K562 (cell line): Measurements from ENCODE around the gene SORCS2. TPM values are rescaled to one million over a fixed set of nuclear protein-coding genes. Genes with fewer than 3 reads are reported as not detected.

Source experiments
- ATAC-seq: fragments of 200-7000 bp; cut with Tn5 transposase; 3 replicates; pipeline ENCODE4 v1.9.1; 2020; ENCODE audit warnings: moderate library complexity
- BruUV-seq: library from RNA; stranded (reverse); fragments of 400-500 nt; replicated peaks from 2 replicates; lab custom pipeline; 2021; lab: Mats Ljungman, UMichigan
- CTCF ChIA-PET: fragments of 300-600 bp; formaldehyde crosslinking; extraction: SDS; loops from one replicate; lab custom pipeline; 2021; ENCODE audit warnings: low intra/inter-chr PET ratio; lab: Yijun Ruan, JAX
- POLR2A ChIA-PET: fragments of 300-600, 350-650 bp; sonication (Branson Sonifier 250); formaldehyde crosslinking; extraction: SDS; loops from one replicate; lab custom pipeline; 2021; ENCODE audit warnings: antibody characterized with exemption, inconsistent platforms; lab: Yijun Ruan, JAX
- DNase-seq, 4 experiments: peaks; one replicate each; pipeline versions ENCODE4 v3.0.0 to v3.0.0-alpha.2; 2011 to 2018; ENCODE audit warnings: low spot score in 3 of 4, mixed read lengths in 3 of 4; ENCODE audit errors: extremely low read depth in 1 of 4
- FAIRE-seq: peaks from 2 replicates; lab custom pipeline; 2011; peaks lifted over from hg19 to GRCh38; lab: Jason Lieb, UNC
- H2AFZ ChIP-seq: 2 replicates; pipeline ENCODE4 v1.6.0; 2011; ENCODE audit warnings: low read depth, low read length, control low read depth, inconsistent platforms
- H3K27ac ChIP-seq: fragments of 200-600 bp; 3 replicates; pipeline ENCODE4 v1.8.0; 2011; ENCODE audit warnings: low read depth, mild to moderate bottlenecking, control low read depth, inconsistent platforms, low read length, moderate library complexity, mixed read lengths; ENCODE audit errors: extremely low read depth
- H3K27me3 ChIP-seq, 2 experiments: fragments of 300-600 bp in 1 of 2; 2 replicates in 1 of 2; 3 replicates in 1 of 2; pipeline versions ENCODE4 v1.6.0 to v1.8.0; 2011; ENCODE audit warnings: inconsistent platforms in 2 of 2, low read length in 2 of 2, mild to moderate bottlenecking in 1 of 2, mixed read lengths in 1 of 2, moderate library complexity in 1 of 2; ENCODE audit not compliant: control insufficient read depth in 2 of 2, insufficient read depth in 2 of 2
- H3K36me3 ChIP-seq: fragments of 300-600 bp; 3 replicates; pipeline ENCODE4 v1.8.0; 2011; ENCODE audit warnings: mild to moderate bottlenecking, low read length, inconsistent platforms; ENCODE audit not compliant: control insufficient read depth, insufficient read depth
- H3K4me1 ChIP-seq, 2 experiments: fragments of 200-600 bp in 1 of 2; replicated peaks in 1 of 2; 2 replicates in 1 of 2; 3 replicates in 1 of 2; pipeline versions ENCODE4 v1.5.1 to v1.8.0; 2011; ENCODE audit warnings: inconsistent platforms in 2 of 2, low read length in 2 of 2, mild to moderate bottlenecking in 1 of 2, mixed read lengths in 1 of 2, moderate library complexity in 1 of 2; ENCODE audit not compliant: control insufficient read depth in 2 of 2, insufficient read depth in 2 of 2
- H3K4me2 ChIP-seq: 2 replicates; pipeline ENCODE4 v1.6.1; 2011; ENCODE audit warnings: low read length, control low read depth, inconsistent platforms, mixed read lengths; ENCODE audit not compliant: insufficient read depth
- H3K4me3 ChIP-seq: fragments of 200-600 bp; sonication (generic), shearing (Covaris generic); 2 replicates; pipeline ENCODE4 v1.5.1; 2016; ENCODE audit warnings: control low read depth, inconsistent platforms
- H3K79me2 ChIP-seq: fragments of 200-600 bp; 3 replicates; pipeline ENCODE4 v1.8.0; 2011; ENCODE audit warnings: low read length, inconsistent platforms; ENCODE audit not compliant: control insufficient read depth, insufficient read depth
- H3K9ac ChIP-seq, 2 experiments: 2 replicates each; pipeline versions ENCODE4 v1.6.0 to v1.6.1; 2011; ENCODE audit warnings: low read depth in 2 of 2, low read length in 2 of 2, control low read depth in 1 of 2, inconsistent platforms in 1 of 2, mild to moderate bottlenecking in 1 of 2, mixed read lengths in 1 of 2; ENCODE audit not compliant: insufficient read depth in 1 of 2
- H3K9me1 ChIP-seq: one replicate; pipeline ENCODE4 v1.6.0; 2011; ENCODE audit warnings: inconsistent platforms, mild to moderate bottlenecking, low read length, moderate library complexity; ENCODE audit not compliant: control insufficient read depth, insufficient read depth
- H3K9me3 ChIP-seq: replicated peaks from 2 replicates; pipeline ENCODE4 v1.5.1; 2011; ENCODE audit warnings: low read depth, low read length, inconsistent platforms; ENCODE audit not compliant: control insufficient read depth, insufficient read depth
- H4K20me1 ChIP-seq: replicated peaks from 2 replicates; pipeline ENCODE4 v1.6.1; 2011; ENCODE audit warnings: low read length, inconsistent platforms, mixed read lengths; ENCODE audit not compliant: control insufficient read depth, insufficient read depth
- FIP1L1 ChIP-seq: fragments of 200-400 bp; formaldehyde crosslinking; IDR thresholded peaks from 2 replicates; pipeline ENCODE4 v1.6.1; 2018; ENCODE audit warnings: mild to moderate bottlenecking, low read depth, low read length; ENCODE audit not compliant: poor library complexity, severe bottlenecking
- HMGN3 ChIP-seq: IDR thresholded peaks from 2 replicates; pipeline ENCODE4 v1.6.1; 2011; ENCODE audit warnings: borderline replicate concordance, low read depth, mild to moderate bottlenecking, mixed read lengths, low read length; ENCODE audit not compliant: insufficient read length; ENCODE audit errors: extremely low read depth
- KDM1A ChIP-seq, 2 experiments: fragments of 450-650 bp; IDR thresholded peaks; 2 replicates each; pipeline ENCODE4 v1.6.1; 2016; ENCODE audit warnings: mild to moderate bottlenecking in 2 of 2
- RB1 ChIP-seq: fragments of 450-650 bp; IDR thresholded peaks from 2 replicates; pipeline ENCODE4 v1.6.1; 2017; ENCODE audit warnings: low read depth, mild to moderate bottlenecking
- ZBTB8A ChIP-seq: fragments of 450-650 bp; IDR thresholded peaks from 2 replicates; pipeline ENCODE4 v1.6.1; 2018; ENCODE audit warnings: mild to moderate bottlenecking, moderate library complexity; ENCODE audit not compliant: partially characterized antibody
- ZNF12 ChIP-seq: sonication (generic); formaldehyde crosslinking; IDR thresholded peaks from 2 replicates; pipeline ENCODE4 v1.4.0; 2020; ENCODE audit warnings: mild to moderate bottlenecking, missing genetic modification reagents
- WGBS: fragments of 100-300 bp; shearing (Covaris generic); methylation state at CpG from one replicate; pipeline ENCODE4 v1.1.6; 2016; ENCODE audit warnings: low coverage, mixed read lengths; ENCODE audit not compliant: insufficient coverage; ENCODE audit errors: missing lambda C conversion rate; 5-methylcytosine and 5-hydroxymethylcytosine counted together
- in situ Hi-C: fragments of 300-500 bp; cut with MboI; formaldehyde crosslinking; loops from 4 replicates; pipeline ENCODE4 v1.15.0; 2018; ENCODE audit warnings: inconsistent platforms, mixed read lengths
- intact Hi-C: fragments of 100-400 bp; cut with micrococcal nuclease; formaldehyde crosslinking; loops from 2 replicates; pipeline ENCODE4 v1.14.2; 2022
- polyA plus RNA-seq, 8 experiments: library from polyadenylated mRNA; depleted of rRNA in 4 of 8; stranded (reverse) in 5 of 8; unstranded in 3 of 8; fragments of >200 nt; fragmentation: Nextera tagmentation in 2 of 8; fragmentation: Illumina TruSeq in 1 of 8; extraction: Ambion mirVana in 2 of 8; extraction: Trizol in 1 of 8; gene quantifications; 2 replicates each; pipeline versions ENCODE4 v1.2.1 to v1.2.3, GENCODE V29; 2011 to 2014; ENCODE audit warnings: inconsistent platforms in 1 of 8, missing spikeins in 1 of 8
- total RNA-seq, 7 experiments: library from RNA; depleted of rRNA in 6 of 7; stranded (reverse); fragments of >200 nt in 6 of 7; fragmentation: Illumina TruSeq in 2 of 7; extraction: Trizol in 2 of 7; gene quantifications; 2 replicates each; pipeline versions ENCODE4 v1.2.1 to v1.2.3, GENCODE V29; 2011 to 2021; ENCODE audit warnings: low replicate concordance in 1 of 7
- TF ChIP-seq, protein P1 (sequence below): fragments of 450-650 bp; formaldehyde crosslinking; IDR thresholded peaks from 2 replicates; pipeline ENCODE4 v1.4.0; 2020; ENCODE audit warnings: mild to moderate bottlenecking, moderate library complexity
- TF ChIP-seq, protein P2 (sequence below): fragments of 250-450 bp; sonication (Bioruptor Pico); IDR thresholded peaks from 2 replicates; pipeline ENCODE4 v1.5.0; 2020; ENCODE audit warnings: mild to moderate bottlenecking, borderline replicate concordance
- TF ChIP-seq, protein P3 (sequence below): fragments of 150-350 bp; IDR thresholded peaks from 2 replicates; pipeline ENCODE4 v1.6.1; 2014; ENCODE audit warnings: low read depth, mild to moderate bottlenecking, low read length, borderline replicate concordance
- TF ChIP-seq, protein P4 (sequence below): fragments of 450-650 bp; IDR thresholded peaks from 2 replicates; pipeline ENCODE4 v1.6.1; 2016; ENCODE audit warnings: borderline replicate concordance
- TF ChIP-seq, protein P5 (sequence below): sonication (generic); formaldehyde crosslinking; IDR thresholded peaks from 2 replicates; pipeline ENCODE4 v1.5.0; 2020; ENCODE audit warnings: missing genetic modification reagents

The SORCS2 gene
- total and polyA plus RNA-seq, 9 of the 15 experiments (the other 6 are each of a cell fraction or from before 2014, with no cell fraction given): not detected

DNA sequence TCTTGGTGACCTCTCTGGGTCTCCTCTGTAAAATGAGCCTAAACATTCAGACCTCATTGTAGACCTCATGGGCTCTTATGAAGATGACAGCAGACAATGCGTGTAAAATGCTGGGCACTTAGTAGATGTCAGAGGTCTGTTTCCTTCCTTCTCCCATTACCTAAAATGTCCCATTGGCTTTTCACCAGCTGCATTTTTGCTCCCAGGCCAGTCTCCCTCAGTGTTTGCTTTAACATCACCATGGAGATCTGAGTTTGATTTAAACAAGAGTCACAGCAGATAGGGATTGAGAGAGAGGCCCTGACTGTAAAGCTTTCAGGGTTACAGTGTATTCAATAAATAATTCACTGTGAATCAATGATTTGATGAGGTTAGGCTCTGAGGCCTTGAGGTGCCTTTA lies 218.1 kb downstream of the SORCS2 start:
- Histone ChIP-seq H3K9me1 (no peaks in the 10 kb centered on the region), H4K20me1 (no peaks in the 10 kb centered on the region), H3K4me1 (no peaks in the 10 kb centered on the region), H3K4me3 (no peak overlapping the region), H2AFZ (no peak overlapping the region), H3K36me3 (no peaks in the 10 kb centered on the region), H3K27ac (no peak overlapping the region), H3K9ac (no peak overlapping the region), H3K79me2 (no peaks in the 10 kb centered on the region), H3K27me3 (peaks cover 0 to 17% of the 10 kb centered on the region in 2 experiments; a peak in 2 of 5 replicates), H3K9me3 (no peaks in the 10 kb centered on the region), H3K4me2 (no peak overlapping the region)
- ChIA-PET POLR2A (no interaction called here), CTCF (no interaction called here)
- FAIRE-seq (no peak), ATAC-seq (no peak), DNase-seq (no peak)
- intact Hi-C loops (no loop called here), in situ Hi-C loops (no loop called here)
- 0% methylated on average over 1 of the region's 1 CpG for WGBS
- TF ChIP-seq, protein P1, sequence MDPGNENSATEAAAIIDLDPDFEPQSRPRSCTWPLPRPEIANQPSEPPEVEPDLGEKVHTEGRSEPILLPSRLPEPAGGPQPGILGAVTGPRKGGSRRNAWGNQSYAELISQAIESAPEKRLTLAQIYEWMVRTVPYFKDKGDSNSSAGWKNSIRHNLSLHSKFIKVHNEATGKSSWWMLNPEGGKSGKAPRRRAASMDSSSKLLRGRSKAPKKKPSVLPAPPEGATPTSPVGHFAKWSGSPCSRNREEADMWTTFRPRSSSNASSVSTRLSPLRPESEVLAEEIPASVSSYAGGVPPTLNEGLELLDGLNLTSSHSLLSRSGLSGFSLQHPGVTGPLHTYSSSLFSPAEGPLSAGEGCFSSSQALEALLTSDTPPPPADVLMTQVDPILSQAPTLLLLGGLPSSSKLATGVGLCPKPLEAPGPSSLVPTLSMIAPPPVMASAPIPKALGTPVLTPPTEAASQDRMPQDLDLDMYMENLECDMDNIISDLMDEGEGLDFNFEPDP (CRISPR knock-in tag): no peak
- TF ChIP-seq FIP1L1 (no peak), HMGN3 (no peak), KDM1A (IDR thresholded peaks at IDR 0.05) (no peak), ZNF12 (CRISPR knock-in tag) (no peak), ZBTB8A (no peak), RB1 (no peak)
- TF ChIP-seq, protein P2, sequence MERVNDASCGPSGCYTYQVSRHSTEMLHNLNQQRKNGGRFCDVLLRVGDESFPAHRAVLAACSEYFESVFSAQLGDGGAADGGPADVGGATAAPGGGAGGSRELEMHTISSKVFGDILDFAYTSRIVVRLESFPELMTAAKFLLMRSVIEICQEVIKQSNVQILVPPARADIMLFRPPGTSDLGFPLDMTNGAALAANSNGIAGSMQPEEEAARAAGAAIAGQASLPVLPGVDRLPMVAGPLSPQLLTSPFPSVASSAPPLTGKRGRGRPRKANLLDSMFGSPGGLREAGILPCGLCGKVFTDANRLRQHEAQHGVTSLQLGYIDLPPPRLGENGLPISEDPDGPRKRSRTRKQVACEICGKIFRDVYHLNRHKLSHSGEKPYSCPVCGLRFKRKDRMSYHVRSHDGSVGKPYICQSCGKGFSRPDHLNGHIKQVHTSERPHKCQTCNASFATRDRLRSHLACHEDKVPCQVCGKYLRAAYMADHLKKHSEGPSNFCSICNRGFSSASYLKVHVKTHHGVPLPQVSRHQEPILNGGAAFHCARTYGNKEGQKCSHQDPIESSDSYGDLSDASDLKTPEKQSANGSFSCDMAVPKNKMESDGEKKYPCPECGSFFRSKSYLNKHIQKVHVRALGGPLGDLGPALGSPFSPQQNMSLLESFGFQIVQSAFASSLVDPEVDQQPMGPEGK (CRISPR knock-in tag): no peak
- TF ChIP-seq, protein P3, sequence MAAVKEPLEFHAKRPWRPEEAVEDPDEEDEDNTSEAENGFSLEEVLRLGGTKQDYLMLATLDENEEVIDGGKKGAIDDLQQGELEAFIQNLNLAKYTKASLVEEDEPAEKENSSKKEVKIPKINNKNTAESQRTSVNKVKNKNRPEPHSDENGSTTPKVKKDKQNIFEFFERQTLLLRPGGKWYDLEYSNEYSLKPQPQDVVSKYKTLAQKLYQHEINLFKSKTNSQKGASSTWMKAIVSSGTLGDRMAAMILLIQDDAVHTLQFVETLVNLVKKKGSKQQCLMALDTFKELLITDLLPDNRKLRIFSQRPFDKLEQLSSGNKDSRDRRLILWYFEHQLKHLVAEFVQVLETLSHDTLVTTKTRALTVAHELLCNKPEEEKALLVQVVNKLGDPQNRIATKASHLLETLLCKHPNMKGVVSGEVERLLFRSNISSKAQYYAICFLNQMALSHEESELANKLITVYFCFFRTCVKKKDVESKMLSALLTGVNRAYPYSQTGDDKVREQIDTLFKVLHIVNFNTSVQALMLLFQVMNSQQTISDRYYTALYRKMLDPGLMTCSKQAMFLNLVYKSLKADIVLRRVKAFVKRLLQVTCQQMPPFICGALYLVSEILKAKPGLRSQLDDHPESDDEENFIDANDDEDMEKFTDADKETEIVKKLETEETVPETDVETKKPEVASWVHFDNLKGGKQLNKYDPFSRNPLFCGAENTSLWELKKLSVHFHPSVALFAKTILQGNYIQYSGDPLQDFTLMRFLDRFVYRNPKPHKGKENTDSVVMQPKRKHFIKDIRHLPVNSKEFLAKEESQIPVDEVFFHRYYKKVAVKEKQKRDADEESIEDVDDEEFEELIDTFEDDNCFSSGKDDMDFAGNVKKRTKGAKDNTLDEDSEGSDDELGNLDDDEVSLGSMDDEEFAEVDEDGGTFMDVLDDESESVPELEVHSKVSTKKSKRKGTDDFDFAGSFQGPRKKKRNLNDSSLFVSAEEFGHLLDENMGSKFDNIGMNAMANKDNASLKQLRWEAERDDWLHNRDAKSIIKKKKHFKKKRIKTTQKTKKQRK: no peak
- TF ChIP-seq, protein P4, sequence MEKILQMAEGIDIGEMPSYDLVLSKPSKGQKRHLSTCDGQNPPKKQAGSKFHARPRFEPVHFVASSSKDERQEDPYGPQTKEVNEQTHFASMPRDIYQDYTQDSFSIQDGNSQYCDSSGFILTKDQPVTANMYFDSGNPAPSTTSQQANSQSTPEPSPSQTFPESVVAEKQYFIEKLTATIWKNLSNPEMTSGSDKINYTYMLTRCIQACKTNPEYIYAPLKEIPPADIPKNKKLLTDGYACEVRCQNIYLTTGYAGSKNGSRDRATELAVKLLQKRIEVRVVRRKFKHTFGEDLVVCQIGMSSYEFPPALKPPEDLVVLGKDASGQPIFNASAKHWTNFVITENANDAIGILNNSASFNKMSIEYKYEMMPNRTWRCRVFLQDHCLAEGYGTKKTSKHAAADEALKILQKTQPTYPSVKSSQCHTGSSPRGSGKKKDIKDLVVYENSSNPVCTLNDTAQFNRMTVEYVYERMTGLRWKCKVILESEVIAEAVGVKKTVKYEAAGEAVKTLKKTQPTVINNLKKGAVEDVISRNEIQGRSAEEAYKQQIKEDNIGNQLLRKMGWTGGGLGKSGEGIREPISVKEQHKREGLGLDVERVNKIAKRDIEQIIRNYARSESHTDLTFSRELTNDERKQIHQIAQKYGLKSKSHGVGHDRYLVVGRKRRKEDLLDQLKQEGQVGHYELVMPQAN: no peak
- TF ChIP-seq, protein P5, sequence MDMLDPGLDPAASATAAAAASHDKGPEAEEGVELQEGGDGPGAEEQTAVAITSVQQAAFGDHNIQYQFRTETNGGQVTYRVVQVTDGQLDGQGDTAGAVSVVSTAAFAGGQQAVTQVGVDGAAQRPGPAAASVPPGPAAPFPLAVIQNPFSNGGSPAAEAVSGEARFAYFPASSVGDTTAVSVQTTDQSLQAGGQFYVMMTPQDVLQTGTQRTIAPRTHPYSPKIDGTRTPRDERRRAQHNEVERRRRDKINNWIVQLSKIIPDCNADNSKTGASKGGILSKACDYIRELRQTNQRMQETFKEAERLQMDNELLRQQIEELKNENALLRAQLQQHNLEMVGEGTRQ: no peak
- BruUV-seq: no TSS peak
